ENCODE measurements around the gene ARGFX. TPM values are rescaled to one million over a fixed set of nuclear protein-coding genes. Genes with fewer than 3 reads are reported as not detected.

Gene ARGFX
- total and polyA plus RNA-seq, 2 of the 8 experiments (the other 6 are each of a cell fraction or from before 2014, with no cell fraction given), result not detected

GRCh38 chr3:121545574-121546455 lies 21.9 kb upstream of the ARGFX start, which contains the start of gene POLQ (continued):
- TF ChIP-seq CHD7 (IDR thresholded peaks at IDR 0.05; ENCODE audit: insufficient replicate concordance, low read length) (no peak), POU5F1 (IDR thresholded peaks at IDR 0.05; ENCODE audit: low read depth, low read length) (no peak), KDM1A (IDR thresholded peaks at IDR 0.05; ENCODE audit: borderline replicate concordance, low read length) (no peak), PHF8 (conservative IDR thresholded peaks at IDR 0.05; ENCODE audit: low read depth, low read length) (peak; percentile 84), HDAC6 (IDR thresholded peaks at IDR 0.05; ENCODE audit: low read depth, low read length) (no peak), TAF7 (optimal IDR thresholded peaks at IDR 0.05; ENCODE audit: borderline replicate concordance, low read depth, low read length) (no peak), SIRT6 (IDR thresholded peaks at IDR 0.05; ENCODE audit: low read length) (no peak)
- TF ChIP-seq, protein P1, sequence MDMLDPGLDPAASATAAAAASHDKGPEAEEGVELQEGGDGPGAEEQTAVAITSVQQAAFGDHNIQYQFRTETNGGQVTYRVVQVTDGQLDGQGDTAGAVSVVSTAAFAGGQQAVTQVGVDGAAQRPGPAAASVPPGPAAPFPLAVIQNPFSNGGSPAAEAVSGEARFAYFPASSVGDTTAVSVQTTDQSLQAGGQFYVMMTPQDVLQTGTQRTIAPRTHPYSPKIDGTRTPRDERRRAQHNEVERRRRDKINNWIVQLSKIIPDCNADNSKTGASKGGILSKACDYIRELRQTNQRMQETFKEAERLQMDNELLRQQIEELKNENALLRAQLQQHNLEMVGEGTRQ (IDR thresholded peaks at IDR 0.05; ENCODE audit: low read length), result no peak

Measured in H1 (cell line).